Measurements from ENCODE around the gene UBALD2.
"Not testable (repeated sequence)": the region's sequence is repeated elsewhere in the genome, so short reads cannot be mapped to it uniquely, and the experiment has no call there.

The UBALD2 gene

GRCh38 chr17:76264755-76265623 lies at the start of gene UBALD2:
Gene UBALD2 (plus strand): TSS chr17:76265348. CDS start chr17:76265506, 158 bp downstream.
- peak; percentile 100 for DNase-seq

- no peak for DNase-seq
Measured at GRCh38 chr17:76217081-76217480, 48.1 kb upstream of the UBALD2 start.

GRCh38 chr17:76219670-76220383 lies 45.3 kb upstream of the UBALD2 start:
- no peak for DNase-seq

GRCh38 chr17:76223802-76224201 lies 41.3 kb upstream of the UBALD2 start:
- no peak for DNase-seq

- not testable (repeated sequence) for DNase-seq
Measured at GRCh38 chr17:76225373-76226086, 39.6 kb upstream of the UBALD2 start.

- not testable (repeated sequence) for DNase-seq
Measured at GRCh38 chr17:76226749-76227148, 38.4 kb upstream of the UBALD2 start.

GRCh38 chr17:76232342-76232741 lies 32.8 kb upstream of the UBALD2 start:
- DNase-seq: no peak

GRCh38 chr17:76233588-76234353 lies 31.4 kb upstream of the UBALD2 start:
- no peak for DNase-seq

GRCh38 chr17:76234354-76234679 lies 30.8 kb upstream of the UBALD2 start:
- DNase-seq: no peak

- no peak for DNase-seq
Measured at GRCh38 chr17:76235883-76236282, 29.3 kb upstream of the UBALD2 start.

GRCh38 chr17:76236603-76237002 lies 28.5 kb upstream of the UBALD2 start:
- DNase-seq: no peak

GRCh38 chr17:76237859-76238313 lies 27.3 kb upstream of the UBALD2 start:
- DNase-seq: no peak

GRCh38 chr17:76238847-76239537 lies 26.2 kb upstream of the UBALD2 start:
- no peak for DNase-seq

GRCh38 chr17:76239538-76240274 lies 25.4 kb upstream of the UBALD2 start:
- no peak for DNase-seq

GRCh38 chr17:76240461-76241203 lies 24.5 kb upstream of the UBALD2 start, which contains the start of gene RNF157:
Gene RNF157 (minus strand): TSS chr17:76240493. CDS start chr17:76240240, 253 bp downstream.
- DNase-seq: peak; percentile 67

GRCh38 chr17:76241204-76241538 lies 24.0 kb upstream of the UBALD2 start:
- no peak for DNase-seq

- no peak for DNase-seq
Measured at GRCh38 chr17:76241691-76242255, 23.4 kb upstream of the UBALD2 start.

- no peak for DNase-seq
Measured at GRCh38 chr17:76243826-76244679, 21.1 kb upstream of the UBALD2 start.

GRCh38 chr17:76244721-76245120 lies 20.4 kb upstream of the UBALD2 start:
- DNase-seq: not testable (repeated sequence)
